Epithelial cell of esophagus (primary cell): Measurements from ENCODE around the gene ARHGAP40.

Experiments used
- DNase-seq: peaks from one replicate; pipeline ENCODE4 v3.0.0; 2010; ENCODE audit warnings: low read depth
- H3K4me3 ChIP-seq: 2 replicates; pipeline ENCODE4 v1.5.1; 2011; ENCODE audit warnings: mild to moderate bottlenecking, low read length, control low read depth
- TF ChIP-seq, protein P1 (sequence below): IDR thresholded peaks from 2 replicates; pipeline ENCODE4 v1.5.1; 2011; ENCODE audit warnings: low read depth, mild to moderate bottlenecking, low read length, control low read depth, inconsistent platforms; ENCODE audit not compliant: insufficient read depth; ENCODE audit errors: missing control alignments

The ARHGAP40 gene

DNA sequence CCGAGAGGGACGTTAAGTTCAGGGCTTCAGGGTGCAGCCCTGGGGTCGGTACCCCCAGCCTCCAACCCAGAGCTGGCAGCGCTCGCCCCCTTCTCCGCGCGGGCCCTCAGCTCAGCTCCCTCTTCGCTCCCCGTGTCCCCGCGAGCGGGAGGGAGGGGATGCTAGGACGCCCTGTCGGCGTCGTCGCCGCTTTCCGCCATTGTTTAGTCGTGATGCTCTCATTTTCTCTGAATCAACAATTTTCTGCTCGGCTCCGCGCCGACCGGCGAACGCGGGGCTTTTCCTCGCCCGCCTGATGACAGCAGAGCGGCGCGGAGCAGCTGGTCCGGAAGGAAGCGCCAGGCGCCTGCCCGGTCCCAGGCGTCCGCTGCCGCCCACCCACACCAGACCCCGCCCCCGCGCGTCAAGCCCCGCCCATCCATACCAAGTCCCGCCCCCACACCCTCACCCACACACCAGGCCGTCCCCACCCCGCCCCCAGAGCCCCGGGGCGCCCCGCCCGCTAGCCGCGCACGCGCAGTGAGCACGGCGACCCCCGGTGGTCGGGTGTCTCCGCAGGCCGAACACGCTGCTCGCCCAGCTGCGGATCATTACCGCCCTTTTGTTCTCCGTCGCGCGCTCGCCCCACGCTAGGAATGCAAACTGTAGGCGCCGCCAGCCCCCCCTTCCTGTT lies 72.6 kb downstream of the ARHGAP40 start:
- DNase-seq: peak; percentile 62
- TF ChIP-seq, protein P1, sequence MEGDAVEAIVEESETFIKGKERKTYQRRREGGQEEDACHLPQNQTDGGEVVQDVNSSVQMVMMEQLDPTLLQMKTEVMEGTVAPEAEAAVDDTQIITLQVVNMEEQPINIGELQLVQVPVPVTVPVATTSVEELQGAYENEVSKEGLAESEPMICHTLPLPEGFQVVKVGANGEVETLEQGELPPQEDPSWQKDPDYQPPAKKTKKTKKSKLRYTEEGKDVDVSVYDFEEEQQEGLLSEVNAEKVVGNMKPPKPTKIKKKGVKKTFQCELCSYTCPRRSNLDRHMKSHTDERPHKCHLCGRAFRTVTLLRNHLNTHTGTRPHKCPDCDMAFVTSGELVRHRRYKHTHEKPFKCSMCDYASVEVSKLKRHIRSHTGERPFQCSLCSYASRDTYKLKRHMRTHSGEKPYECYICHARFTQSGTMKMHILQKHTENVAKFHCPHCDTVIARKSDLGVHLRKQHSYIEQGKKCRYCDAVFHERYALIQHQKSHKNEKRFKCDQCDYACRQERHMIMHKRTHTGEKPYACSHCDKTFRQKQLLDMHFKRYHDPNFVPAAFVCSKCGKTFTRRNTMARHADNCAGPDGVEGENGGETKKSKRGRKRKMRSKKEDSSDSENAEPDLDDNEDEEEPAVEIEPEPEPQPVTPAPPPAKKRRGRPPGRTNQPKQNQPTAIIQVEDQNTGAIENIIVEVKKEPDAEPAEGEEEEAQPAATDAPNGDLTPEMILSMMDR: no peak
- peak overlapping the region; percentile 48 for H3K4me3 ChIP-seq

DNA sequence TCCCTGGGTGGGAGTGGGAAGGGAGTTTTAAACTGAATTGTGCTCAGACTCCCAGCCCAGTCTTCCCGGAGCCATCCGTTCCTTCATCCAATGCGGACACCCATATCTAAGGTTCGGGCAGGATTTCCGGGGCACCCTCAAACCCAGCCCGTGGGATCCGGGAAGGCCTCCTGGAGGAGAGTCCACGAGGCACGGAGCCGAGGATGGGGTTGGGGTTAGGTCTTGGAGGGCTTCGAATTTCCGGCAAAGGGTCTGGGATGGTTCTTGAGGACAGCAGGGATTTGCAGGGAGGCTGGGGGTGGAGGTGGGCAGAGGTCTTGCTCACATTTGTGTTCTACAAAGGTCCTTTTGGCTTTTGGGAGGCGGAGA lies 73.1 kb downstream of the ARHGAP40 start:
- H3K4me3 ChIP-seq: no peak overlapping the region
- TF ChIP-seq, protein P1: no peak
- no peak for DNase-seq

DNA sequence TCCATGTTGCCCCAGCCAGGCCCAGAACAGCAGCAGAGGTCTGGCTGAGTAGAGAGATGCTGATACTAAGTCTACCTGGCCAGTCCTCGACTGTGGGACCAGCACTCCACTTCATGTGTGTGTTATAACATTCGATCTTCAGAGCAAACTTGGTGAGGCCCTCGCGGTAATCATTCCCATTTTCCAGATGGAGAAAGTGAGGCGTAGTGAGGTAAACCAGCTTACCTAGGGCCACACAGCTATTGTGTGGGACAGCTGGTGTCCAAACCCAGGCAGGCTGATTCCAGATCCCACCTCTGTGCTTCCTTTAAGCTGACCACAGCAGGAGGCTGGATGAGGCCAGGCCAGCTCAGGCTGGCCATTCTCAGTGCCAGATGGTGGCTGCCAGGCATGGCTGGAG lies 75.0 kb downstream of the ARHGAP40 start:
- DNase-seq: no peak
- TF ChIP-seq, protein P1: no peak
- H3K4me3 ChIP-seq: no peak overlapping the region

DNA sequence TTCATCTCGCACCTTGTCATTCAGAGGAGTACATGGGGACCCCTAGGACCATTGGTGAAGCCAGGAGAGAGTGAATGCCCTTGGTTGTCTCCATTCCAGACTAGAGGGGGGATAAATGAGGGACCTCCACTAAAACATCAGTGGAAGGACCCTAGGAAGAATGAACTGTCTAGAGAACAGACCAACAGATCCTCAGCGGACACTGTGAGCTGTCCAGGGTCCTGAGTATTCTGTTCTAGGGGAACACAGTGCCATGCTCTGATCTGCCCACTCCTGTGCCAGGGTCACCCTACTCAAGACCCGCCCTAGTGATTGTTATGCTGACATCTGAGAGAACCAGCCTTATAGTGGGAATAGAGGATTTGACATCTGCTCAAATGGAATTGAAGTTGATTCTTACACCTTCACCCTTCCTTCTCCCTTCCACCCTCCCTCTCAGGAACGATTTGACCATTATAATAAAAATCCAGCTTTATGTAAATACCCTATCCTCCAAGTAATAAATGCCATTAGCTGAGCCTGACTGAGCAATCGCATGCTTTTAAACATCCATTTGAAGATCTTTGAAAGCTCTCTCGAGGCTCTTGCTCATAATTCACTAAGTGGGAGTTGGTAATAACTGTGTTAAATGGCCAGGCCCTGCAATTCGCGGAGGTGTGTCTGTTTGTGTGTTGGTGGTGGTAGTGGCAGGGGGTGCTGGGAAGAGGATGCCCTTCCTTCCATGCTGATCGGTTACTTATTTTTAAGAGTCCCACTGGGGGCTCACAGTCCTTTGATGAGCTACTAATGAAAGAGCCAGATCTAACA lies 79.1 kb downstream of the ARHGAP40 start:
- TF ChIP-seq, protein P1: no peak
- DNase-seq: peak; percentile 55
- no peak overlapping the region for H3K4me3 ChIP-seq

DNA sequence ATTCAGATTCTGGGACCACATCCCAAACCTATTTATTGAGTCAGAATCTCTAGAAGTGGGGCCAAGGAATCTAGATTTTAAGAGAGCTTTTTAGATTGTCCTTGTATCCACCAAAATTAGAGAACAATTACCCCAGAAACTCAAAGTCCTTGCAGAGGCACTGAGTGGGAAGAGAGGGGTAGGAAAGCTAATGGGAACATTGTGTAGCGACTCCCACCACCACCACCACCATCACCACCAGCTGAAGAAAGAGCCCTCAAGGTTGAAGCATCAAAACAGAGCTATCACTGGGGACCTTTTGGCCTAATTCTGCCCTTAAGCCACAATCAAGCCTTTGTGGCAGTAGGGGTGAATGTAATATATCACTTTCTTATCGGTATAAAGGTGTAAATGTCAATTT lies 83.7 kb downstream of the ARHGAP40 start:
- no peak for DNase-seq
- no peak overlapping the region for H3K4me3 ChIP-seq
- TF ChIP-seq, protein P1: no peak

DNA sequence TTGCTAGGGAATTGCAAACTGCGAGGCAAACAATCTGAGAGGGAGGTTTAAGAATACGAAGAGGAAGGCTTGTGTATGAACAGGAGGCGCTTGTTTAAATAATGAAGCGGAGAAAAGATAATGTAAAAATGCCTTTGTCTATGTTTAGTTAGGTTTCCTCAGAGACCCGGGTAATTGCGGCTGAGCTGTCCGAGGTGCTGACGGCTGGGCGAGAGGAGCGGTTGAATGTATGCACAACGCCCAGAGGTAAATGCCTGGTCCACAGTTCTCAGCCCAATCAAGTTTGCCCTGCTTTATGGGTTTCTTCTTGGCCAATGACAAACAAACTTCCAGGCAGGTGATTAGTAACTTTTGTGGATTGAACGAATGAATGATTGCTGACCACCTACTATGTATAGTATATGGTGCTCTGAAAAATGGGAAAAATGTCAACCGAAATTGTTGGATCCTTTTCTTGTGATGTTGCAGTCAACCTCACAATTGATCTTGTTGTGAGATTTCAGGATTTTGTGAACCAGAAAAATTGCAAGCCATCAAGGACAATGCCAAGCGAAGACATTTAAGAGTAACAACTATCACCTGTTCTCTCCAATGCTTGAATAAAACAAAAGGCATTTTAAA lies 84.4 kb downstream of the ARHGAP40 start:
- TF ChIP-seq, protein P1: no peak
- peak; percentile 59 for DNase-seq

More for the DNA sequence above, 84.4 kb downstream of the ARHGAP40 start:
- no peak overlapping the region for H3K4me3 ChIP-seq
